A549 (cell line): Measurements from ENCODE around the gene TMEM244.

ENCODE experiments used
- CHD4 ChIP-seq: fragments of 200-600 bp; sonication (generic); IDR thresholded peaks from 2 replicates; pipeline ENCODE4 v1.6.1; 2016; ENCODE audit warnings: antibody characterized with exemption, mild to moderate bottlenecking, borderline replicate concordance
- HEYL ChIP-seq: fragments of 250-450 bp; sonication (Bioruptor Pico); IDR thresholded peaks from 2 replicates; pipeline ENCODE4 v1.8.0; 2021; ENCODE audit warnings: mild to moderate bottlenecking, moderate library complexity
- HOXB13 ChIP-seq: fragments of 250-450 bp; sonication (Bioruptor Pico); IDR thresholded peaks from 2 replicates; pipeline ENCODE4 v1.5.0; 2020; ENCODE audit warnings: low read depth, mild to moderate bottlenecking, moderate library complexity
- MAFK ChIP-seq: fragments of 450-650 bp; IDR thresholded peaks from 2 replicates; pipeline ENCODE4 v1.6.1; 2014; ENCODE audit not compliant: partially characterized antibody
- NR3C1 ChIP-seq: fragments of >200 bp; sonication (Bioruptor Twin); formaldehyde crosslinking; IDR thresholded peaks from 3 replicates; pipeline ENCODE4 v1.6.1; 2017
- POLR2A ChIP-seq: IDR thresholded peaks from 2 replicates; pipeline ENCODE4 v1.6.1; 2012; ENCODE audit warnings: mild to moderate bottlenecking, low read length
- RAD21 ChIP-seq, 2 experiments: fragments of >200 bp in 1 of 2; sonication (Bioruptor Twin) in 1 of 2; formaldehyde crosslinking in 1 of 2; IDR thresholded peaks in 1 of 2; conservative IDR thresholded peaks in 1 of 2; 2 replicates in 1 of 2; 3 replicates in 1 of 2; pipeline ENCODE4 v1.6.1; 2012 to 2018; ENCODE audit warnings: inconsistent platforms in 1 of 2
- SMC3 ChIP-seq: fragments of >200 bp; sonication (Bioruptor Twin); formaldehyde crosslinking; IDR thresholded peaks from 3 replicates; pipeline ENCODE4 v1.6.1; 2018; ENCODE audit warnings: inconsistent platforms
- TF ChIP-seq, protein P1 (sequence below): fragments of >200 bp; sonication (Bioruptor Twin); formaldehyde crosslinking; IDR thresholded peaks from 3 replicates; pipeline ENCODE4 v1.5.1; 2016

DNA sequence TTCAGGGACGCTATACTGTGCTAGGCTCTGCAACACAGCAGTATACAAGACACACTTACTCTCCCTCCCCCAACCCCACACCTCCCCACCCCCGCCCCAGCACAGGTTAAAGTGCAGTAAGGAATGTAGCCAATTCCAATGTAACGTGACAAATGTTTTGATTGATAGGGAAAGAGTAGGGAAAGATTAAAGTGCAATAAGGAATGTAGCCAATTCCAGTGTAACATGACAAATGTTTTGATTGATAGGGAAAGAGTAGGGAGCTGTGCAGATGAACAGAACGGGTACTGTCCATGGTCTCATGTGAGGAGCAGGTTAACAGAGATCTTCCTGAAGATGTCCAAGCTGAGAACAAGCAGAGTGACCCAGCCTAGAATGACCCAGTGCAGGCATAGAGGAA is 69.1 kb downstream of the TMEM244 start:
- TF ChIP-seq, protein P1, sequence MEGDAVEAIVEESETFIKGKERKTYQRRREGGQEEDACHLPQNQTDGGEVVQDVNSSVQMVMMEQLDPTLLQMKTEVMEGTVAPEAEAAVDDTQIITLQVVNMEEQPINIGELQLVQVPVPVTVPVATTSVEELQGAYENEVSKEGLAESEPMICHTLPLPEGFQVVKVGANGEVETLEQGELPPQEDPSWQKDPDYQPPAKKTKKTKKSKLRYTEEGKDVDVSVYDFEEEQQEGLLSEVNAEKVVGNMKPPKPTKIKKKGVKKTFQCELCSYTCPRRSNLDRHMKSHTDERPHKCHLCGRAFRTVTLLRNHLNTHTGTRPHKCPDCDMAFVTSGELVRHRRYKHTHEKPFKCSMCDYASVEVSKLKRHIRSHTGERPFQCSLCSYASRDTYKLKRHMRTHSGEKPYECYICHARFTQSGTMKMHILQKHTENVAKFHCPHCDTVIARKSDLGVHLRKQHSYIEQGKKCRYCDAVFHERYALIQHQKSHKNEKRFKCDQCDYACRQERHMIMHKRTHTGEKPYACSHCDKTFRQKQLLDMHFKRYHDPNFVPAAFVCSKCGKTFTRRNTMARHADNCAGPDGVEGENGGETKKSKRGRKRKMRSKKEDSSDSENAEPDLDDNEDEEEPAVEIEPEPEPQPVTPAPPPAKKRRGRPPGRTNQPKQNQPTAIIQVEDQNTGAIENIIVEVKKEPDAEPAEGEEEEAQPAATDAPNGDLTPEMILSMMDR, result no peak
- TF ChIP-seq POLR2A, result no peak
- TF ChIP-seq HOXB13 (CRISPR knock-in tag), result no peak
- TF ChIP-seq HEYL (CRISPR knock-in tag), result no peak
- TF ChIP-seq MAFK, result no peak
- no peak for TF ChIP-seq NR3C1
- no peak for TF ChIP-seq SMC3
- TF ChIP-seq CHD4, result no peak
- TF ChIP-seq RAD21 (conservative IDR thresholded peaks at IDR 0.05 in 1 of 2, IDR thresholded peaks at IDR 0.05 in 1 of 2), result no peak
